ENCODE data around the gene COLEC12.

COLEC12 gene

GRCh38 chr18:352438-352837 is 148.1 kb downstream of the COLEC12 start:
- no peaks in the 10 kb centered on the region for H3K9me3 Mint-ChIP-seq

GRCh38 chr18:350953-351572 is 149.4 kb downstream of the COLEC12 start:
- Mint-ChIP-seq H3K4me1 (ENCODE audit: low read depth) (no peaks in the 10 kb centered on the region), H3K27ac (no peak overlapping the region), H3K9me3 (no peaks in the 10 kb centered on the region), H3K27me3 (ENCODE audit: low read depth) (peaks cover 8% of the 10 kb centered on the region), H3K4me3 (no peak overlapping the region), H3K36me3 (ENCODE audit: low read depth) (no peaks in the 10 kb centered on the region)

More at GRCh38 chr18:352438-352837, 148.1 kb downstream of the COLEC12 start:
- H3K27me3 Mint-ChIP-seq (ENCODE audit: low read depth), result peaks cover 4% of the 10 kb centered on the region
- no peak overlapping the region for H3K27ac Mint-ChIP-seq
- no peak overlapping the region for H3K4me3 Mint-ChIP-seq
- no peaks in the 10 kb centered on the region for H3K4me1 Mint-ChIP-seq (ENCODE audit: low read depth)
- no peaks in the 10 kb centered on the region for H3K36me3 Mint-ChIP-seq (ENCODE audit: low read depth)

GRCh38 chr18:346600-346999 is 153.9 kb downstream of the COLEC12 start:
- no peaks in the 10 kb centered on the region for H3K9me3 Mint-ChIP-seq
- no peaks in the 10 kb centered on the region for H3K36me3 Mint-ChIP-seq (ENCODE audit: low read depth)
- H3K27me3 Mint-ChIP-seq (ENCODE audit: low read depth), result peaks cover 4% of the 10 kb centered on the region
- H3K27ac Mint-ChIP-seq, result no peak overlapping the region
- no peaks in the 10 kb centered on the region for H3K4me1 Mint-ChIP-seq (ENCODE audit: low read depth)
- H3K4me3 Mint-ChIP-seq, result no peak overlapping the region

- Mint-ChIP-seq H3K4me1 (ENCODE audit: low read depth) (no peaks in the 10 kb centered on the region), H3K4me3 (no peak overlapping the region), H3K36me3 (ENCODE audit: low read depth) (no peaks in the 10 kb centered on the region), H3K9me3 (no peaks in the 10 kb centered on the region), H3K27me3 (ENCODE audit: low read depth) (peaks cover 4% of the 10 kb centered on the region), H3K27ac (no peak overlapping the region)
Measured at GRCh38 chr18:341102-341501, 159.4 kb downstream of the COLEC12 start.

- Mint-ChIP-seq H3K36me3 (ENCODE audit: low read depth) (no peaks in the 10 kb centered on the region), H3K27me3 (ENCODE audit: low read depth) (peaks cover 4% of the 10 kb centered on the region), H3K27ac (no peak overlapping the region), H3K4me1 (ENCODE audit: low read depth) (no peaks in the 10 kb centered on the region), H3K9me3 (no peaks in the 10 kb centered on the region), H3K4me3 (no peak overlapping the region)
Measured at GRCh38 chr18:340044-340443, 160.5 kb downstream of the COLEC12 start.

DNA sequence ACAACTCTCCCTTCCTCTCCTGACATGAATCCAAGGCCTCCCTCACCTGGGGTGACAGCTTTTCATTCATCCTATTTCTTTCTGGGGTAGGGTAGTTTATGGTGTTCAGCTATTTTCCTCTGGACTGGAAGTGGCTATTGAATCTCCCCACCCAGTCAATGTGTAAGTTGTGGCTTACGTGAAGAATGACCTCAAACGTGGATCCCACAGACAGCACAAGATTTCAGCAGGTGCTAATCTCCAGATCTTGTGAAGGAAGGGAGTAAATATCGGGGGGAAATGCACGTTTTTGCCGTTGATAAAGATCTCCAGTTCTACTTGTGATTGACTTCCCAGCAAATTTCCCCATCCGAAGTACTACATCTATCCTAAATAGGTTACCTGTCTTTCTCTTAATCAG is 161.3 kb downstream of the COLEC12 start:
- Mint-ChIP-seq H3K27ac (no peak overlapping the region), H3K9me3 (no peaks in the 10 kb centered on the region), H3K4me1 (ENCODE audit: low read depth) (no peaks in the 10 kb centered on the region), H3K27me3 (ENCODE audit: low read depth) (peaks cover 4% of the 10 kb centered on the region), H3K4me3 (no peak overlapping the region), H3K36me3 (ENCODE audit: low read depth) (no peaks in the 10 kb centered on the region)

DNA sequence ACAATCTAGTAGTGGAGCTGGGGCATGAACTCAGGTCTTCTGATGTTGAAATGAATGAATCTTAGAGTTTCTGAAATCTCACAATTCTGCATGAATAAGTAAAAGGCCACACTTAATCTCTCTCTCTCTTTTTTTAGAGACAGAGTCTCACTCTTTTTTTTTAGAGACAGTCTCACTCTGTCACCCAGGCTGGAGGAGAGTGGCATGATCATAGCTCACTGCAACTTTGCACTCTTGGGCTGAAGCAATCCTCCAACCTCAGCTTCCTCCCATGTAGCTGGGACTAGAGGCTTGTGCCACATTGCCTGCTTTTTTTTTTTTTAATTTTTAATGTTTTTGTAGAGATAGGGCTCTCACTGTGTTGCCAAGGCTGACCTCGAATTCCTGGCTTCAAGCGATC is 163.8 kb downstream of the COLEC12 start:
- Mint-ChIP-seq H3K4me1 (ENCODE audit: low read depth) (no peaks in the 10 kb centered on the region), H3K27me3 (ENCODE audit: low read depth) (peaks cover 15% of the 10 kb centered on the region), H3K9me3 (no peaks in the 10 kb centered on the region), H3K36me3 (ENCODE audit: low read depth) (no peaks in the 10 kb centered on the region), H3K4me3 (no peak overlapping the region), H3K27ac (no peak overlapping the region)

DNA sequence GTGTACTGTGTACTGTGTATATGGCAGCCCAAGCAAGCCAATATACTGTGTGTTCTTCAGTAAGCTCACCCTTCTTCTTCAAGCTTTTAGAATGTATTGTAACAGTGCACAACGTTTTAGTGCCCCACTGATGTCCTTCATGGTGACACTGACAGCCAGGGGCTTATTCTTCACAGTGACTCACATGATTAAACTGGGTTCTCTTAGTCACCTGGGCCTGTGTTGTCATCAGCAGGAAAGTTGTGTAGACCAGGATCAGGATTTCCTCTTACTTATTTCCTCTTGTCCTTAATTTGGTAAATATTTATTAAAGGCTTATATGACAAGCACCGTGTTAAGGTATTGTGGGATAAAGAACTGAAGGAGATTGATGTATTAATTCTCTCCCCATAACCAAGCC is 164.8 kb downstream of the COLEC12 start:
- Mint-ChIP-seq H3K27me3 (ENCODE audit: low read depth) (peaks cover 15% of the 10 kb centered on the region), H3K4me1 (ENCODE audit: low read depth) (no peaks in the 10 kb centered on the region), H3K4me3 (no peak overlapping the region), H3K27ac (no peak overlapping the region), H3K36me3 (ENCODE audit: low read depth) (no peaks in the 10 kb centered on the region), H3K9me3 (no peaks in the 10 kb centered on the region)

- H3K4me3 Mint-ChIP-seq, result no peak overlapping the region
- no peaks in the 10 kb centered on the region for H3K36me3 Mint-ChIP-seq (ENCODE audit: low read depth)
- H3K27me3 Mint-ChIP-seq (ENCODE audit: low read depth), result peaks cover 11% of the 10 kb centered on the region
- H3K27ac Mint-ChIP-seq, result no peak overlapping the region
- H3K9me3 Mint-ChIP-seq, result no peaks in the 10 kb centered on the region
- no peaks in the 10 kb centered on the region for H3K4me1 Mint-ChIP-seq (ENCODE audit: low read depth)
Measured at GRCh38 chr18:334575-335132, 165.8 kb downstream of the COLEC12 start.

DNA sequence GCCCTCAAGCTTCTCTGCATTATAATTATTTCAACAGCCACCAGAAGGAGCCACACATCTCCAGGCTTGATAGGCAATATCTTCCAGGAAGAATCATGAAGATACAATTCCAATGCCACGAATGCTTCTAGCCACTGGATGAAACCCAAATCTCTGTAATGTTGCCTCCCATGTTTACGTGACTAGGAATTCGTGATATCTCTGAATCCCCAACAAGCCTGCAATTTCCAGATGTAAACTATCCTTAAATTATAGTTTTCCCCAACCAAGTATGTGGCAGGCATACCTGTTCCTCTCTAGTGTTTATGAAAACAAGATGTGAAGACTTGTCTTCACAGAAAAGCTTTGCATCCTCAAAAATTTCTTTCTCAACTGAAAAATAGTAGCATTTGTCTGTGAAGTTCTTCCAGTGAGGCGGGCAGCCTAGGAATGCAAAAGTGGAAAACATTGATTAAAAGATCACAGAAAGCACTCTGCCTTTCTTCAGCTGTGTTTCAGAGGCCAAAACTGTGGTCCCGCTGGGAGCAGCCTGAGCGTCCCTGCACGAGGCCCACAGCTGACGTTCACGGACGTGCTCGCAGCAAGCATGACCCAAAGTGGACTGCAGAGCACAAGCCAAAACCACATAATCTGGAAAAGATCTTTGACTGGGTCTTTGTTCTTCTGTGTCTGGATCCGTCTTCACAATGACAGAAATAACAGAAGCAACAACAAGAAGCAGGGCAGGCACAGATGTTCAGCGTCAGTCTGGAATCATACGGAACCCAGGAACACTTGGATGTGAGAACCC is 167.6 kb downstream of the COLEC12 start:
- no peaks in the 10 kb centered on the region for H3K36me3 Mint-ChIP-seq (ENCODE audit: low read depth)
- no peaks in the 10 kb centered on the region for H3K4me1 Mint-ChIP-seq (ENCODE audit: low read depth)
- H3K27ac Mint-ChIP-seq, result no peak overlapping the region
- H3K27me3 Mint-ChIP-seq (ENCODE audit: low read depth), result peaks cover 11% of the 10 kb centered on the region
- H3K4me3 Mint-ChIP-seq, result no peak overlapping the region
- H3K9me3 Mint-ChIP-seq, result no peaks in the 10 kb centered on the region

GRCh38 chr18:332007-332406 is 168.5 kb downstream of the COLEC12 start:
- Mint-ChIP-seq H3K4me3 (no peak overlapping the region), H3K27ac (no peak overlapping the region)

GRCh38 chr18:331221-331821 is 169.2 kb downstream of the COLEC12 start:
- Mint-ChIP-seq H3K27me3 (ENCODE audit: low read depth) (peaks cover 11% of the 10 kb centered on the region), H3K9me3 (no peaks in the 10 kb centered on the region), H3K27ac (no peak overlapping the region), H3K36me3 (ENCODE audit: low read depth) (no peaks in the 10 kb centered on the region), H3K4me3 (no peak overlapping the region), H3K4me1 (ENCODE audit: low read depth) (no peaks in the 10 kb centered on the region)

More at GRCh38 chr18:332007-332406, 168.5 kb downstream of the COLEC12 start:
- Mint-ChIP-seq H3K27me3 (ENCODE audit: low read depth) (peaks cover 11% of the 10 kb centered on the region), H3K9me3 (no peaks in the 10 kb centered on the region), H3K36me3 (ENCODE audit: low read depth) (no peaks in the 10 kb centered on the region), H3K4me1 (ENCODE audit: low read depth) (no peaks in the 10 kb centered on the region)

GRCh38 chr18:328928-329327 is 171.6 kb downstream of the COLEC12 start:
- Mint-ChIP-seq H3K27ac (no peak overlapping the region), H3K4me3 (no peak overlapping the region), H3K4me1 (ENCODE audit: low read depth) (no peaks in the 10 kb centered on the region), H3K27me3 (ENCODE audit: low read depth) (peaks cover 11% of the 10 kb centered on the region), H3K9me3 (no peaks in the 10 kb centered on the region), H3K36me3 (ENCODE audit: low read depth) (no peaks in the 10 kb centered on the region)

DNA sequence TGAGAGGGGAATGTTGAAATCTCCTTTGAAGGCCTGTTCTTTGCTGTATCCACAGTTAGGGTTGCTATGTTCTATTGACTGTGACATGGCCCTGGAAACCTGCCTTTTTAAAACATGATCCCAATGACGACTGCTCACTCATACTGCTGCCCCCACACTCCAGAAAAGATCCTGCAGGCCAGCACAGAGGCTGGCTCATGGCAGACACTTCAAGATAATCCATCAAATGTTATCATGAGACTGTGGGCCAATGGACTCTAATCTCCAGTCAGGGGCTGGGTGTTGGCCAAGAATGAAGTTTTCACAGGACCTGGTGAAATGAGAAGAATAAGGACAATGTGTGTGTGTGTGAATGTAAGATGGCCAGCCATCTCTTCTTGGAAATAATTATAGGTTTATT is 173.7 kb downstream of the COLEC12 start:
- H3K4me1 Mint-ChIP-seq (ENCODE audit: low read depth), result peaks cover 8% of the 10 kb centered on the region
- H3K36me3 Mint-ChIP-seq (ENCODE audit: low read depth), result no peaks in the 10 kb centered on the region
- H3K27me3 Mint-ChIP-seq (ENCODE audit: low read depth), result peaks cover 2% of the 10 kb centered on the region
- no peak overlapping the region for H3K27ac Mint-ChIP-seq
- H3K4me3 Mint-ChIP-seq, result no peak overlapping the region
- H3K9me3 Mint-ChIP-seq, result no peaks in the 10 kb centered on the region

DNA sequence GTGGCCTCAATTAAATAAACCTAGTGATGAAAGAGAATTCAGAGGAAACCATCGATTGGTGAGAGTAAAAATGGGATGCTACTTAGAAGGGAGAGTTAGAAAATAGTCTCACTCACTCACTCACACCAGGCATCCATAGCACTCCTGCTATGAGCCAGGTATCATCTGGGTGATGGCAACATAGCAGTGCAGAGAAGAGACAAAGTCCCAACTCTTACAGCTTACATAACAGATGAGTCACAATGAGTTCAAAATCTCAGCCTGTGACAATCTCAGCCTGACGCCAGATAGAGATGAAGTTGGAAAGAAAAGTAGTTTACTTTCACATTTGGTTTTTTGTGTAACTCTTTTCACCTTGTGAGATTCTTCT is 177.3 kb downstream of the COLEC12 start:
- Mint-ChIP-seq H3K27ac (no peak overlapping the region), H3K9me3 (no peaks in the 10 kb centered on the region), H3K27me3 (ENCODE audit: low read depth) (peaks cover 4% of the 10 kb centered on the region), H3K4me3 (no peak overlapping the region), H3K36me3 (ENCODE audit: low read depth) (no peaks in the 10 kb centered on the region), H3K4me1 (ENCODE audit: low read depth) (peaks cover 8% of the 10 kb centered on the region)
